ENCODE results near the gene HBD.

HBD gene

DNA sequence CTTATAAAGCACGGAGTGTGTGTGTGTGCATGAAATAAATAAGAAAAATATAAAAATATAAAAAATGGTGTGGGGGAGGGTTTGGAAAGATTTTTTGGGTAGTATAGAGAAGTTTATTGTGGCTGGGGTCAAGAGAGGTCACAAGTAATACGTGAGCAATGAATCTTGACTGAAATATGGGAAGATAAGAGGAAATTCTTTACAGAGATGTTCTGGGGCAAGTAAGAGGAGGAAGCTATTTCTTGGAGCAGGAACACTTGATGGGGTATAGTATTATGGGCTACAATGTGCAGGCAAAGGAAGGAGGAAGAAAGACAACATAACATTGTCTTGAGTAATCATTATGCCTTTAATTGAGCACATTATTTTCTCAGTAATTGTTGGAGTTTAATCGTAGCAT, 2.1 kb downstream of the HBD start:
- no peak for DNase-seq (ENCODE audit: low spot score)

DNA sequence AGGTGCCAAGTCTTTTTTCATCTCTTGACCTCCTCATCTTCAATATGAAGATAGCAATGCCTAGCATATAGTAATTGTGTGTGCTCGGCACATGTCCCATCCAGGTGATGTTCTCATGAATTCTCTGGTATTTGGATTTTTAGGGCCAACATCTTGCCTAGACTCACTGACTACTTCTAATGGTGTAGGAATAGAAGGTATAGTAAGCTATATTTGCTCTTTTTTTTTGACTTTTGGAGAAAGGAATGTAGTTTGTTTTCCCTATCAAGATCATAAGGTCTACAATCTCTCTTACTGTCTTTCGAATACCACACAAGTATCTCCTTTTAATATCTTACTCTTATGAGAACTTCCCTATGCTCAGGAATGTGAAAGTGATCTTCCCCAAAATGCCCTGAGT, 3.2 kb downstream of the HBD start:
- DNase-seq (ENCODE audit: low spot score): no peak

DNA sequence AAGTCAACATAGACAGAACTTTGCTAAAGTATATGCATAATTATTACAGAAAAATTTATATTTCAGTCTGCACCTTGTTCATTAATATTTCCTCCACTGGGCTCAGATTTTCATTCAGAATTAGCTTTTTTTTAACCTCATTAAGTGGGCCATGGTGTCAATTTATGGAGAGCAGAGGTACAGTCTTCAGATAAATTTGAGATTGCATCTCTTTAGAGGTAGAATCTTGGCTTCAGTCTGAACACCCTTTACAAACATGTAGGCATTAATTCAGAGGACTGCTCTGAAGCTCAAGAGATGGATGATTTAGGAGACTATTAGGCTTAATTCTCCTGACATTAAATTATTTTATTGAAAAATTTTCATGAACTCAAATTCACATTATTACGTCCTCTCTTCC, 4.0 kb downstream of the HBD start:
- DNase-seq (ENCODE audit: low spot score): no peak

DNA sequence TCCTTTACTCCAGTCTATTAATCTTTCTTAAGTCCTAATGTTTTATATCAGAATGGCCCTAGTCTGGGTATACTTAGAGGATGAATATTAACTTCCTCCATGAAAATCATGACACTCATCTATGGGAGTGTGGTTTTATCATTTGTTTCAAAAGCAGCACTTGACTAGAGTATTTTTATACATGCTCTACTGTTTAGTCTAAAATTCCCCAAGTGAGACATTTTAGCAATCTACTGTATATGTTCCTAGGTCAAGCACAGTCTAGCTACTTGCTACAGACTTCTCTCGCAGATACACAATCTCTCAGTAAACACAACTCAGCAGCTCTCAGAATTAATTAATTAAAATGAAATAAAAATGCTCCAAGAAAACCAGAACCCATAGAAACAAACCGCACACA, 4.5 kb downstream of the HBD start:
- no peak for DNase-seq (ENCODE audit: low spot score)

DNA sequence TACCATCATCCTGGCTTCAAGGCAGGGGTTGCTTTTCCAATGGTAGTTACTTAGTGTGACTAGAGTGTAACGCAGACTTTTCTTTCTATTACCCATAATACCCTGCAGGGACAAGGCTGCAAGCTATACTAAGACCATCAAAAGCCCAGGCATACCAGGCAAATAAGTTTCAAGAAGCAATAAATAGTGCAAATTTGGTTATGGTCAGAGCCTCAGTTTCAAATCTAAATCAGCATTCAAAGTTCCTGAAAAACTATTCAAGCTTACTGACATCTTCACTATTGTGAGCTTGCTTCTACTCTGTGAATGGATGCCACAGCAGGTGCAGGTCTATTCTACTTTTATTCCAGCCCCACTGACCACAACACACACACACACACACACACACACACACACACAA, 4.9 kb downstream of the HBD start:
- no peak for DNase-seq (ENCODE audit: low spot score)

DNA sequence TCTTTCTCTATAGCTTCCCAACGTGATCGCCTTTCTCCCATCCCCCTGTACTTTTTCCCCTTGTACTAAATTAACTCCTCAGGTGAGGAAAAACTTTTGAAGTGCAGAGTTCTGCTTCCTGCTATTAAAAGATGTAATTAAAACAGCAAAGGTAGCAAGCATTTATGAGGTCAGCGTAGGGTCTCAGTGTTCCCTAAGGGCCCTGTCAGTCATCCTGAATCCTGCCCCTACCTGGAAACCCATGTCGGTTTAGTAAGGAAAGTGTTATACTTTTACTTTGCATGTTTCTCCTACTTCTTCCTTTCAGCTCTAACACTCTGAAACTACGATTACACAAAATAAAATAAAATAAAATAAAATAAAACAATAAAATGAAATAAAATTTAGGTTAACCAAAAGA, 6.2 kb downstream of the HBD start:
- no peak for DNase-seq (ENCODE audit: low spot score)

DNA sequence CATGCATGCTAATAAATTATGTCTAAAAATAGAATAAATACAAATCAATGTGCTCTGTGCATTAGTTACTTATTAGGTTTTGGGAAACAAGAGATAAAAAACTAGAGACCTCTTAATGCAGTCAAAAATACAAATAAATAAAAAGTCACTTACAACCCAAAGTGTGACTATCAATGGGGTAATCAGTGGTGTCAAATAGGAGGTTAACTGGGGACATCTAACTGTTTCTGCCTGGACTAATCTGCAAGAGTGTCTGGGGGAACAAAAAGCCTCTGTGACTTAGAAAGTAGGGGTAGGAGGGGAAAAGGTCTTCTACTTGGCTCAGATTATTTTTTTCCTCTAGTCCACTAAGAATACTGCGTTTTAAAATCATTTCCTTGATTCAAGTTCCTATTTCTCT, 6.6 kb downstream of the HBD start:
- no peak for DNase-seq (ENCODE audit: low spot score)

DNA sequence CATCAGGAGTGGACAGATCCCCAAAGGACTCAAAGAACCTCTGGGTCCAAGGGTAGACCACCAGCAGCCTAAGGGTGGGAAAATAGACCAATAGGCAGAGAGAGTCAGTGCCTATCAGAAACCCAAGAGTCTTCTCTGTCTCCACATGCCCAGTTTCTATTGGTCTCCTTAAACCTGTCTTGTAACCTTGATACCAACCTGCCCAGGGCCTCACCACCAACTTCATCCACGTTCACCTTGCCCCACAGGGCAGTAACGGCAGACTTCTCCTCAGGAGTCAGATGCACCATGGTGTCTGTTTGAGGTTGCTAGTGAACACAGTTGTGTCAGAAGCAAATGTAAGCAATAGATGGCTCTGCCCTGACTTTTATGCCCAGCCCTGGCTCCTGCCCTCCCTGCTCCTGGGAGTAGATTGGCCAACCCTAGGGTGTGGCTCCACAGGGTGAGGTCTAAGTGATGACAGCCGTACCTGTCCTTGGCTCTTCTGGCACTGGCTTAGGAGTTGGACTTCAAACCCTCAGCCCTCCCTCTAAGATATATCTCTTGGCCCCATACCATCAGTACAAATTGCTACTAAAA, 7.5 kb downstream of the HBD start, which contains the start of gene HBB:
Gene HBB (minus strand): TSS at position 340 of the 579 bp plus-strand sequence. CDS start 50 bp downstream, at position 290.
- DNase-seq (ENCODE audit: low spot score): no peak

DNA sequence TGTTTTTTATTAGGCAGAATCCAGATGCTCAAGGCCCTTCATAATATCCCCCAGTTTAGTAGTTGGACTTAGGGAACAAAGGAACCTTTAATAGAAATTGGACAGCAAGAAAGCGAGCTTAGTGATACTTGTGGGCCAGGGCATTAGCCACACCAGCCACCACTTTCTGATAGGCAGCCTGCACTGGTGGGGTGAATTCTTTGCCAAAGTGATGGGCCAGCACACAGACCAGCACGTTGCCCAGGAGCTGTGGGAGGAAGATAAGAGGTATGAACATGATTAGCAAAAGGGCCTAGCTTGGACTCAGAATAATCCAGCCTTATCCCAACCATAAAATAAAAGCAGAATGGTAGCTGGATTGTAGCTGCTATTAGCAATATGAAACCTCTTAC, 8.8 kb downstream of the HBD start:
- no peak for DNase-seq (ENCODE audit: low spot score)

DNA sequence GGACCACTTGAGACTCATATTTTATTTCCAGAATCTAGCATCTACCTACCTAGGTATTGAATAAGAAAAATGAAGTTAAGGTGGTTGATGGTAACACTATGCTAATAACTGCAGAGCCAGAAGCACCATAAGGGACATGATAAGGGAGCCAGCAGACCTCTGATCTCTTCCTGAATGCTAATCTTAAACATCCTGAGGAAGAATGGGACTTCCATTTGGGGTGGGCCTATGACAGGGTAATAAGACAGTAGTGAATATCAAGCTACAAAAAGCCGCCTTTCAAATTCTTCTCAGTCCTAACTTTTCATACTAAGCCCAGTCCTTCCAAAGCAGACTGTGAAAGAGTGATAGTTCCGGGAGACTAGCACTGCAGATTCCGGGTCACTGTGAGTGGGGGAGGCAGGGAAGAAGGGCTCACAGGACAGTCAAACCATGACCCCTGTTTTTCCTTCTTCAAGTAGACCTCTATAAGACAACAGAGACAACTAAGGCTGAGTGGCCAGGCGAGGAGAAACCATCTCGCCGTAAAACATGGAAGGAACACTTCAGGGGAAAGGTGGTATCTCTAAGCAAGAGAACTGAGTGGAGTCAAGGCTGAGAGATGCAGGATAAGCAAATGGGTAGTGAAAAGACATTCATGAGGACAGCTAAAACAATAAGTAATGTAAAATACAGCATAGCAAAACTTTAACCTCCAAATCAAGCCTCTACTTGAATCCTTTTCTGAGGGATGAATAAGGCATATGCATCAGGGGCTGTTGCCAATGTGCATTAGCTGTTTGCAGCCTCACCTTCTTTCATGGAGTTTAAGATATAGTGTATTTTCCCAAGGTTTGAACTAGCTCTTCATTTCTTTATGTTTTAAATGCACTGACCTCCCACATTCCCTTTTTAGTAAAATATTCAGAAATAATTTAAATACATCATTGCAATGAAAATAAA, 9.5 kb downstream of the HBD start:
- no peak for DNase-seq (ENCODE audit: low spot score)

DNA sequence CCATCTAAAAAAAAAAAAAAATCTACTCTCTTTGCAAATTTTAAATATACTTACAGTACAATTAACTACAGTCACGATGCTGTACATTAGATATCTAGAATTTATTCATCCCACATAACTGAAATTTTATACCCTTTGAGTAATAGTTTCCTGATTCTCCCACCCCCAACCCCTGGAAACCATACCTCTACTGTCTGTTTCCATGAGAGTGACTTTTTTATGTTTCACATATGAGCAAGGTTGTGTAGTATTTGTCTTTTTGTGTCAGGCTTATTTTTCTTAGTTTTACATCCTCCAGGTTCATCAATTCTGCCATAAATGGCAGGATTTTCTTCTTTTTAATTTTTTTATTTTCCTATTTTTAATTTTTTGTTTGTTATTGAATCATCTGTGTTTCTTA, 10.6 kb downstream of the HBD start:
- no peak for DNase-seq (ENCODE audit: low spot score)

DNA sequence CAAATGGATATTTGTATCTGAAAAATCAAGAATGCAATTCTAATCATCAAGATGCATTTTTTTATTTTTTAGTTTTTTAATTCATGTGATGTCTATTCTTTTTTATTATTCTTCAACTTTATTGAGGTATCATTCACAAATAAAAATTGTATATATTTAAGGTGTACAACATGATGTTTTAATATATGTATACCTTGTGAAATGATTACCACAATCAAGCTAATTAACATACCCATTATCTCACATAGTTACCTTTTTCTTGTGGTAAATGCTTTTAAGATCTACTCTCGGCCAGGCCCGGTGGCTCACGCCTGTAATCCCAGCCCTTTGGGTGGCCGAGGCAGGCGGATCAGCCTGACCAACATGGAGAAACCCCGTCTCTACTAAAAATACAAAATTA, 11.1 kb downstream of the HBD start:
- DNase-seq (ENCODE audit: low spot score): no peak

DNA sequence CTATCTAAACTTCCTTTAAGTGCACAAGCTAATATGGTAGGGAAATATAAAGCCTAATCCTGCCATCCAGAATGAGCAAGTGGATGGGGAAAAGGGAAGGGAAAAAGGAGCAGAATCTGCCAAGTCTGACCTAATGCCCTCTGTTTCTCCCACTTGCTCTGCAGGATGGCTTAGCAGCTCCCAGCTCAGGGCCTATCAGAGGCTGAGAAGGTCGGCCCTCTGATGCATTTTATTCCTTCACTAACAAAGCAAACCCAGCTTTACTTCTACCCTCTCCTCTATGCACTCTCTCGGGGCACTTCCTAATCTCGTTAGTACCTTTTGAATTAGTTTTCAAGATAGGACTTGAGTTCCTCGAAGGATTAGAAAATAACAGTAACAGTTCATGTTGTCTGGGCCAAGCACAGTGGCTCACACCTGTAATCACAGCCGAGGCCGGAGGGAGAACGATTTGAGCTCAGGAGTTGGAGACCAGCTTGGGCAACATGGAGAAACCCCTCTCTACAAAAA, 23.9 kb downstream of the HBD start:
- no peak for DNase-seq (ENCODE audit: low spot score)

DNA sequence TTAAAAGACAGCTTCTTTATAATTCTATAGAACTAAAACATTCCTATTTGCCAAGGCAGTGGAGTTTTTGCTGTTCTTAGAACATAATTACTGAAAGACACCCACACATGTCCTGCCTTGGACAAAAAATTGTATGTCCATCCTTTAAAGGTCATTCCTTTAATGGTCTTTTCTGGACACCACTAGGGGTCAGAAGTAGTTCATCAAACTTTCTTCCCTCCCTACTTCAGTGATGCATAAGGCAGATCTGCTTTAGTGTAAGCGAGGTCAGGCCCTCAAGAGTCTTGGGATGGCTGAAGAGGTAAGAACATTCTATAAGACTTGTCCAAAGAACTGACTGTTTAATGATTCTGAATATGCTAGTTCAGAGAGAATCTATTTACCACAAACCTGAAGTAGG, 29.5 kb downstream of the HBD start:
- DNase-seq (ENCODE audit: low spot score): no peak

DNA sequence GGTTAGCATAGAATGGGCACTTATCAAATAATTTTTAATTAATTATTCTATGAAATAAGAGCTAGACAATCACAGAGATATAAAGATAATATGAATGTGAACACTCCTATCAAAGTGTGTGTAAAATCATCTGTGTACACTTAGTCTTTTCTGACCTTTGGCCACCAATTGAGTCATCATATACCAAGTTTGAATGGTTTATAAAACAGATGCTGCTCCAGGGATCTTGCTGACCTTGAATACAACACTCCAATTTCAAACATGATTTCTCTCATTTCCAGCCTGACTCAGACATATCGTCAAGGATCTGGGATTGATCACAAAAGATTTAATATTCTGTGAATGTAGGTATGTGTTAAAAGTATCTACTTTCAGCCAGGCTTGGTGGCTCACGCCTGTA, 30.9 kb downstream of the HBD start:
- no peak for DNase-seq (ENCODE audit: low spot score)

DNA sequence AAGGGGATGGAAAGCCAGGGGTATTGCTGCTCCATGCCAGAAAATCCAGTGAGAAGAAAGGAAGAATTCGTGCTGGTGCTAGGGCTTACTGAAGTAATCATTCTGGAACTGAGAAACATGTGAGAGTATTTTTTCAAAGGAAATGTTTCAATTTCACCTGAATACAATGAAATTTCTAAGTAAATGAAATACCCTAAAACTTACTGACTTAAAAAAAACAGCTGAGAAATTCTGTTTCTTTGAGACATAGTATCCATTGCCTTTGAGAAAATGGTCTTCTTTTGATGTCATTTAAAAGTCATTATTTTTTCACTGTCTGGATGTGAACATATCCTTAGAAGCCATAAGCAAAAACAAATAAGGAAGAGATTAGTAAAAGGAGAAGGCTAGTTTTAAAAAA, 33.7 kb downstream of the HBD start, which contains the start of gene OR51V1:
Gene OR51V1 (minus strand): TSS at position 101 of the 400 bp plus-strand sequence. CDS start 0 bp downstream, at position 101.
- DNase-seq (ENCODE audit: low spot score): no peak

DNA sequence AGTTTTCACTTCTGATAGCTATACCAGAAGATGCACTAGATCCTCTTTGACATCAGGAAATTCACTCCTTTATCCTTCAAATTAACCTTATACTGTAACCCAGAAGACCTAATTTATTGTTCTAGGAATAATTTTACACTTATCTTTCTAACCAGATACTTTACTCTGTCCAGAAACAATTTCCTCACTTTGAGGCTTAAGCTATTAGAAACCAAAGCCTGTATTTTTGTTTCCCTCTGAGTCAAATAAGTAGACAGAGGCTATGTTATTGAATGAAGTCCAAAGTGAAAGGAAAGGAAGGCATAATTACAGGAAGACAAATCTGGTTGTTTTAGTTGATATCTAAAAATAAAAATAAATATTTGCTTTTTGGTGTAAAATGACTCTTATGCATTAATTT, 36.0 kb downstream of the HBD start:
- no peak for DNase-seq (ENCODE audit: low spot score)

DNA sequence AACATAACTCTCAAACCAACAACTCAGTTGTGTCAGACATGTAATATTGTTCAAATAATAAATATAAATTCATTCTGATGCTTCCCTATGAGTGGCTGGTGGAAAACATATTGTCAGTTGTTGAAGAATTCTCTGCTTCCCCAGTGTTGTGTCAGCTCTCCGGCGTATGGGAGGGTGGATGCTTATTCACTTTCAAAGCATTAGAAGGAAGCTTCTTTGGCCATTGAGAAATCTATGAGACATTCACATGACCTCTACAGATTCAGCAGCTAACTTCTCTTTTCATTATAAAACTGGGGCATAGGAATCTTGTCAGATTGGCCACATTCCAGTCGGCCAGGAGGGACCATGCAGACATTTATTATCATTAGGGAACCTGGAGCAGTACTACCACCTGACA, 36.7 kb downstream of the HBD start:
- DNase-seq (ENCODE audit: low spot score): no peak

DNA sequence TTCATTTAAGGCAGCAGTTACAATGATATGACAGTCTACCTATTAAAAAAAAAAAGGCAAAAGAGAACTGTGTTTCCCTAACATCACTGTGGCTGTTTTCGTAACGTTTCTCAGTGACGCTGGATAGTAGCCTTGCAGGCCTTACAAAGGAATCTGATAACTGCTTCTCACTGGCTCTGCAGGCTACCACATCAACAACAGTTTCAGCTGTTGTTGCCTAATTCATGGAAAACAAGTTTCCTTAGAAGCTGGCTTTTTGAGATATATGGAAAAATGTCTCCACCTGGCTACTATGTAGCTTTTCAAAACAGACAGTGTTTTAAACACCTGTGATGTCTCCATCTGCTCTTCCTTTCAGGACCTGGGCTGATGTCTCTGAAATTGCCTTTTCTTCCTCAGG, 37.6 kb downstream of the HBD start:
- DNase-seq (ENCODE audit: low spot score): no peak

DNA sequence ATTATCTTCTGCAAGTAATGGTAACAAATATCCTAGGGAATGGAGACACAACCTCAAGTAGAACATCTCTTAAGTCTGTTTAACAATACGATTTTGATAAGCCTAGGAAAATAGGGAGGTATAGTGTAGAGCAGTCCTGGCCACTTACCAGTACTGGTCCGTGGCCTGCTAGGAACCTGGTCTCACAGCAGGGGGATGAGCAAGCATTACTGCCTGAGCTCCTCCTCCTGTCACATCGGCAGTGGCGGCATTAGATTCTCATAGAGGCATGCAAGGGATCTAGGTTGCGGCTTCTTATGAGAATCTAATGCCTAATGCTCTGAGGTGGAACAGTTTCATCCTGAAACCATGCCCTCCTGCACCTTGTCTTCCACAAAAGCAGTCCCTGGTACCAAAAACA, 38.2 kb downstream of the HBD start:
- no peak for DNase-seq (ENCODE audit: low spot score)

DNA sequence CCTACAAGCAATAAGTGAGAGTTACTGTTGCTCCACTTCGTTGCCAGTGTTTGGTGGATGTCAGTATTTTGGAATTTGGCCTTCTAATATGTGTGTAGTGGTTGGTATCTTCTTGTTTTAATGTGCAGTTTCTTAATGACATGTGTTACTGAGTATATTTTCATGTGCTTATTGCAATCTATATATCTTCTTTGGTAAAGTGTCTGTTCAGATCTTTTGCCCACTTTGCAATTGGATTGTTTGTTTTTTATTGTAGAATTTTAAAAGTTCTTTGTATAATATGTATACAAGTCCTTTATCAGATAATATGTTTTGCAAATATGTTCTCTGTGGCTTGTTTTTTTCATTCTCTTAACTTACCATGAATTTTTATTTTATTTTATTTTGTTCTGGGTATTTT, 41.5 kb downstream of the HBD start:
- no peak for DNase-seq (ENCODE audit: low spot score)

DNA sequence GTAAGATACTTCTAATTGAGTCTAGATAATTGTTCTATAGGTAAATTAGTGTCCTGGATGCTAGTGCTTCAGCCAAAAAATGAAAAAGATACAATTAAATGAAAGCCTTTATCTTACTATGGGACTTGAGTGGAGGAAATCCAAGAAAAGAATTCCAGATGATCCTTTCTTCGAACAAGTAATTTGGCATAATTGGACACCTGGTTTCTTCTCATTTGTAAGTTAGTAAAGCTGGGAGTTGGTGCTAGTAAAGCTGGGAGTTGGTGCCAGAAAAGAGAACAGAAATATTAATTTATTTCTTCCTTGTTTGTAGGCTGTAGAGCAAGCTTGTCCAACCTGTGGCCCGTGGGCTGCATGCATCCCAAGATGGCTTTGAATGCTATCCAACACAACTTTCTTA, 46.1 kb downstream of the HBD start:
- DNase-seq (ENCODE audit: low spot score): no peak
